ENCODE data around the gene MAGEA6. TPM values are rescaled to one million over a fixed set of nuclear protein-coding genes. Genes with fewer than 3 reads are reported as not detected.

Gene MAGEA6
- polyA plus RNA-seq, 1 donor, result not detected

DNA sequence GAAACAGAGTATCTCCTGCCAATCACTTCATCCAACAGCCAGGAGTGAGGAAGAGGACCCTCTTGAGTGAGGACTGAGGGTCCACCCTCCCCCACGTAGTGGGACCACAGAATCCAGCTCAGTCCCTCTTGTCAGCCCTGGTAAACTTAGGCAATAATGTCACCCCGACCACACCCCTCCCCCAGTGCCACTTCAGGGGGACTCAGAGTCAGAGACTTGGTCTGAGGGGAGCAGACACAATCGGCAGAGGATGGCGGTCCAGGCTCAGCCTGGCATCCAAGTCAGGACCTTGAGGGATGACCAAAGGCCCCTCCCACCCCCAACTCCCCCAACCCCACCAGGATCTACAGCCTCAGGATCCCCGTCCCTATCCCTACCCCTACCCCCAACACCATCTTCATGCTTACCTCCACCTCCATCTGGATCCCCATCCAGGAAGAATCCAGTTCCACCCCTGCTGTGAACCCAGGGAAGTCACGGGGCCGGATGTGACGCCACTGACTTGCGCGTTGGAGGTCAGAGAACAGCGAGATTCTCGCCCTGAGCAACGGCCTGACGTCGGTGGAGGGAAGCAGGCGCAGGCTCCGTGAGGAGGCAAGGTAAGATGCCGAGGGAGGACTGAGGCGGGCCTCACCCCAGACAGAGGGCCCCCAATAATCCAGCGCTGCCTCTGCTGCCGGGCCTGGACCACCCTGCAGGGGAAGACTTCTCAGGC lies 36.1 kb downstream of the MAGEA6 start, which contains the start of the genes CSAG1 and MAGEA12:
TSS of gene CSAG1 (minus strand) at position 461 of the 715 bp plus-strand sequence. CDS start 1,261 bp downstream, outside the sequence.
TSS of gene MAGEA12 (plus strand) at position 497 of the 715 bp plus-strand sequence. CDS start 2,405 bp downstream, outside the sequence.
- DNase-seq, result no peak

- no peak for DNase-seq
Observed at GRCh38 chrX:152725409-152725808, 44.1 kb downstream of the MAGEA6 start.

Other genes with a start within 250 kb of the MAGEA6 start
- 0.85 TPM for gene GABRQ, start 131.8 kb downstream of the MAGEA6 start, polyA plus RNA-seq (ENCODE audit: insufficient read length)
- not detected for gene MAGEA3, start 70.9 kb downstream of the MAGEA6 start, polyA plus RNA-seq (ENCODE audit: insufficient read length)
- gene CSAG2, start 60.4 kb downstream of the MAGEA6 start, polyA plus RNA-seq (ENCODE audit: insufficient read length), result not detected
- gene MAGEA2B, start 55.1 kb downstream of the MAGEA6 start, polyA plus RNA-seq (ENCODE audit: insufficient read length), result not detected
- not detected for gene CSAG1, start 36.0 kb downstream of the MAGEA6 start, polyA plus RNA-seq (ENCODE audit: insufficient read length)
- gene MAGEA12, start 35.9 kb downstream of the MAGEA6 start, polyA plus RNA-seq (ENCODE audit: insufficient read length), result not detected
- not detected for gene MAGEA2, start 15.8 kb downstream of the MAGEA6 start, polyA plus RNA-seq (ENCODE audit: insufficient read length)
- gene CSAG3, start 10.5 kb downstream of the MAGEA6 start, polyA plus RNA-seq (ENCODE audit: insufficient read length), result not detected
- 28.0 TPM for gene CETN2, start 61.1 kb upstream of the MAGEA6 start, polyA plus RNA-seq (ENCODE audit: insufficient read length)
- gene NSDHL, start 61.4 kb upstream of the MAGEA6 start, polyA plus RNA-seq (ENCODE audit: insufficient read length), result 13.1 TPM
- gene ZNF185, start 128.4 kb upstream of the MAGEA6 start, polyA plus RNA-seq (ENCODE audit: insufficient read length), result 6.0 TPM
- 0.06 TPM for gene PNMA5, start 224.4 kb upstream of the MAGEA6 start, polyA plus RNA-seq (ENCODE audit: insufficient read length)